ENCODE data around the gene CABP7.
A peak's percentile ranks its signal among the peaks of the same experiment; 100 is the strongest.
"Not testable (repeated sequence)": the region's sequence is repeated elsewhere in the genome, so short reads cannot be mapped to it uniquely, and the experiment has no call there.

The CABP7 gene

GRCh38 chr22:29750559-29751538, 31.0 kb downstream of the CABP7 start:
- DNase-seq, result no peak

- DNase-seq, result no peak
These were observed 31.9 kb downstream of the CABP7 start for GRCh38 chr22:29751669-29752068.

GRCh38 chr22:29753808-29754657, 34.2 kb downstream of the CABP7 start:
- DNase-seq, result no peak

- not testable (repeated sequence) for DNase-seq
These were observed 35.0 kb downstream of the CABP7 start for GRCh38 chr22:29754658-29755395.

- DNase-seq, result no peak
These were observed 36.1 kb downstream of the CABP7 start for GRCh38 chr22:29755889-29756288.

GRCh38 chr22:29756341-29756740, 36.5 kb downstream of the CABP7 start:
- no peak for DNase-seq

GRCh38 chr22:29757096-29757495, 37.3 kb downstream of the CABP7 start:
- no peak for DNase-seq

GRCh38 chr22:29758068-29758622, 38.3 kb downstream of the CABP7 start:
- no peak for DNase-seq

GRCh38 chr22:29758959-29759358, 39.2 kb downstream of the CABP7 start:
- DNase-seq, result no peak

- DNase-seq, result no peak
These were observed 42.5 kb downstream of the CABP7 start for GRCh38 chr22:29762263-29762662.

- no peak for DNase-seq
These were observed 46.3 kb downstream of the CABP7 start for GRCh38 chr22:29765905-29766631.

- DNase-seq, result peak; percentile 93
These were observed 46.9 kb downstream of the CABP7 start, which contains the start of gene ZMAT5 for GRCh38 chr22:29766632-29767170. Gene ZMAT5, minus strand, starts transcription at chr22:29767007. Its CDS starts 18,463 bp downstream, at chr22:29748544.

GRCh38 chr22:29767171-29768051, 47.6 kb downstream of the CABP7 start, which contains the start of gene UQCR10:
Gene UQCR10, plus strand, starts transcription at chr22:29767369. Its CDS starts 30 bp downstream, at chr22:29767399.
- DNase-seq, result peak; percentile 91

- no peak for DNase-seq
These were observed 48.4 kb downstream of the CABP7 start for GRCh38 chr22:29768052-29768693.

GRCh38 chr22:29769723-29770321, 50.0 kb downstream of the CABP7 start:
- no peak for DNase-seq

GRCh38 chr22:29772170-29772641, 52.4 kb downstream of the CABP7 start:
- DNase-seq, result no peak

- no peak for DNase-seq
These were observed 53.4 kb downstream of the CABP7 start for GRCh38 chr22:29773233-29773632.

- DNase-seq, result no peak
These were observed 60.4 kb downstream of the CABP7 start for GRCh38 chr22:29780220-29780619.
